H1 (cell line): Measurements from ENCODE around the gene PLXNA3. TPM values are rescaled to one million over a fixed set of nuclear protein-coding genes. Genes with fewer than 3 reads are reported as not detected.

Experiments used
- CTCF ChIA-PET: fragments of 300-600 bp; sonication (Branson Sonifier 250); formaldehyde crosslinking; loops from one replicate; lab custom pipeline; 2021; ENCODE audit not compliant: partially characterized antibody; lab: Charles Lee
- POLR2A ChIA-PET: fragments of 300-600 bp; sonication (Branson Sonifier 250); formaldehyde crosslinking; loops from one replicate; lab custom pipeline; 2021; ENCODE audit warnings: inconsistent platforms; ENCODE audit not compliant: partially characterized antibody; lab: Charles Lee
- DNase-seq, 2 experiments: peaks; one replicate each; pipeline versions ENCODE4 v3.0.0 to v3.0.0-alpha.2; 2010 to 2022; ENCODE audit warnings: low spot score in 2 of 2, low read depth in 1 of 2, mixed read lengths in 1 of 2
- FAIRE-seq: peaks from 2 replicates; lab custom pipeline; 2011; peaks lifted over from hg19 to GRCh38; lab: Jason Lieb, UNC
- H2AFZ ChIP-seq: 2 replicates; pipeline ENCODE4 v1.8.1; 2012; ENCODE audit warnings: low read length, inconsistent platforms
- H2AK5ac ChIP-seq: 2 replicates; pipeline ENCODE4 v1.6.1; 2013; ENCODE audit warnings: low read depth, low read length
- H2BK120ac ChIP-seq: replicated peaks from 2 replicates; pipeline ENCODE3; 2013; ENCODE audit warnings: low read depth, low read length, inconsistent platforms
- H2BK12ac ChIP-seq: 2 replicates; pipeline ENCODE4 v1.6.1; 2013; ENCODE audit warnings: low read depth, low read length
- H2BK15ac ChIP-seq: 2 replicates; pipeline ENCODE4 v1.6.1; 2013; ENCODE audit warnings: low read length
- H2BK20ac ChIP-seq: 2 replicates; pipeline ENCODE4 v1.6.1; 2013; ENCODE audit warnings: low read length
- H2BK5ac ChIP-seq: 2 replicates; pipeline ENCODE4 v1.6.1; 2013; ENCODE audit warnings: low read depth, low read length
- H3K14ac ChIP-seq: 2 replicates; pipeline ENCODE4 v1.6.1; 2013; ENCODE audit warnings: inconsistent platforms; ENCODE audit not compliant: insufficient read length
- H3K18ac ChIP-seq: 2 replicates; pipeline ENCODE4 v1.6.1; 2013; ENCODE audit warnings: low read length; ENCODE audit errors: extremely low read depth
- H3K23ac ChIP-seq: 2 replicates; pipeline ENCODE4 v1.6.1; 2013; ENCODE audit warnings: inconsistent platforms; ENCODE audit not compliant: insufficient read length
- H3K23me2 ChIP-seq: 2 replicates; pipeline ENCODE4 v1.6.1; 2013; ENCODE audit warnings: low read depth, low read length
- H3K27ac ChIP-seq: 2 replicates; pipeline ENCODE4 v1.6.1; 2011; ENCODE audit warnings: low read depth, low read length, inconsistent platforms
- H3K27me3 ChIP-seq, 4 experiments: replicated peaks in 1 of 4; 1 replicate in 1 of 4; 2 replicates in 3 of 4; pipeline versions ENCODE4 v1.6.1 to v1.8.1; 2011 to 2013; ENCODE audit warnings: low read length in 3 of 4, mild to moderate bottlenecking in 3 of 4, inconsistent platforms in 2 of 4, mixed read lengths in 2 of 4, moderate library complexity in 1 of 4; ENCODE audit not compliant: control insufficient read depth in 3 of 4, insufficient read depth in 3 of 4; ENCODE audit errors: extremely low read depth in 1 of 4
- H3K36me3 ChIP-seq, 4 experiments: 2 replicates each; pipeline versions ENCODE4 v1.6.1 to v1.8.1; 2011 to 2013; ENCODE audit warnings: mild to moderate bottlenecking in 4 of 4, low read length in 3 of 4, moderate library complexity in 2 of 4, control low read depth in 1 of 4, inconsistent platforms in 1 of 4; ENCODE audit not compliant: insufficient read depth in 4 of 4, control insufficient read depth in 2 of 4
- H3K4ac ChIP-seq: replicated peaks from 2 replicates; pipeline ENCODE3; 2013; ENCODE audit warnings: low read length, low read depth, mixed read lengths, inconsistent platforms; ENCODE audit not compliant: insufficient read length
- H3K4me1 ChIP-seq, 4 experiments: replicated peaks in 1 of 4; 1 replicate in 1 of 4; 2 replicates in 3 of 4; pipeline versions ENCODE4 v1.6.1 to v1.8.1; 2011 to 2013; ENCODE audit warnings: low read length in 3 of 4, inconsistent platforms in 2 of 4, mixed read lengths in 1 of 4; ENCODE audit not compliant: insufficient read depth in 4 of 4, control insufficient read depth in 3 of 4
- H3K4me2 ChIP-seq, 2 experiments: 2 replicates each; pipeline versions ENCODE4 v1.6.1 to v1.8.1; 2011 to 2013; ENCODE audit warnings: low read depth in 2 of 2, low read length in 2 of 2, control low read depth in 1 of 2, inconsistent platforms in 1 of 2, mild to moderate bottlenecking in 1 of 2; ENCODE audit not compliant: insufficient read depth in 1 of 2
- H3K4me3 ChIP-seq, 4 experiments: fragments of 200-600, 300-600 bp in 1 of 4; sonication (generic), shearing (Covaris generic), sonication (Bioruptor Twin) in 1 of 4; 2 replicates each; pipeline versions ENCODE4 v1.5.1 to v1.8.1; 2011 to 2016; ENCODE audit warnings: low read length in 4 of 4, low read depth in 3 of 4, control low read depth in 2 of 4, inconsistent platforms in 2 of 4, mild to moderate bottlenecking in 2 of 4, mixed read lengths in 1 of 4, moderate library complexity in 1 of 4; ENCODE audit not compliant: insufficient read depth in 2 of 4; ENCODE audit errors: extremely low read depth in 1 of 4
- H3K56ac ChIP-seq: replicated peaks from 2 replicates; pipeline ENCODE3; 2013; ENCODE audit warnings: low read depth, mild to moderate bottlenecking, mixed read lengths, low read length, inconsistent platforms; ENCODE audit not compliant: insufficient read length
- H3K79me1 ChIP-seq: 2 replicates; pipeline ENCODE4 v1.6.1; 2013; ENCODE audit warnings: low read depth, low read length, control low read depth
- H3K79me2 ChIP-seq, 2 experiments: 2 replicates each; pipeline versions ENCODE4 v1.6.1 to v1.8.1; 2012 to 2013; ENCODE audit warnings: low read length in 2 of 2, mild to moderate bottlenecking in 2 of 2, inconsistent platforms in 1 of 2; ENCODE audit not compliant: insufficient read depth in 2 of 2, control insufficient read depth in 1 of 2
- H3K9ac ChIP-seq, 4 experiments: replicated peaks in 1 of 4; 1 replicate in 1 of 4; 2 replicates in 3 of 4; pipeline versions ENCODE4 v1.6.1 to v1.8.1; 2011 to 2013; ENCODE audit warnings: low read depth in 3 of 4, low read length in 3 of 4, control low read depth in 2 of 4, mild to moderate bottlenecking in 2 of 4, moderate library complexity in 2 of 4, inconsistent platforms in 1 of 4; ENCODE audit errors: extremely low read depth in 1 of 4
- H3K9me3 ChIP-seq, 2 experiments: 2 replicates each; pipeline versions ENCODE4 v1.6.1 to v1.8.1; 2012 to 2013; ENCODE audit warnings: mild to moderate bottlenecking in 2 of 2, moderate library complexity in 2 of 2, control low read depth in 1 of 2, inconsistent platforms in 1 of 2, low read depth in 1 of 2, low read length in 1 of 2, mixed read lengths in 1 of 2; ENCODE audit not compliant: insufficient read depth in 2 of 2
- H4K20me1 ChIP-seq, 2 experiments: replicated peaks in 1 of 2; 2 replicates each; pipeline versions ENCODE3 to v1.8.1; 2011 to 2013; ENCODE audit warnings: inconsistent platforms in 2 of 2, low read length in 2 of 2, mild to moderate bottlenecking in 1 of 2; ENCODE audit not compliant: insufficient read depth in 2 of 2, control insufficient read depth in 1 of 2
- H4K5ac ChIP-seq: 2 replicates; pipeline ENCODE4 v1.6.1; 2013; ENCODE audit warnings: low read length, low read depth, mixed read lengths, inconsistent platforms; ENCODE audit not compliant: insufficient read length
- H4K8ac ChIP-seq: 2 replicates; pipeline ENCODE4 v1.8.0; 2013; ENCODE audit warnings: mild to moderate bottlenecking, moderate library complexity, low read length, inconsistent platforms; ENCODE audit not compliant: insufficient read depth; ENCODE audit errors: extremely low read depth
- H4K91ac ChIP-seq: replicated peaks from 2 replicates; pipeline ENCODE3; 2013; ENCODE audit warnings: low read length, mixed read lengths, inconsistent platforms; ENCODE audit not compliant: insufficient read length
- BACH1 ChIP-seq: IDR thresholded peaks from 2 replicates; pipeline ENCODE4 v1.6.1; 2012; ENCODE audit warnings: low read length, improper control_type of control experiment
- CBX5 ChIP-seq: fragments of 300-800, 300-1000 bp; sonication (generic); IDR thresholded peaks from 2 replicates; pipeline ENCODE4 v1.7.1; 2016; ENCODE audit warnings: antibody characterized with exemption, low read length, low read depth
- CHD1 ChIP-seq: IDR thresholded peaks from 2 replicates; pipeline ENCODE4 v1.6.1; 2012; ENCODE audit warnings: low read depth, low read length, improper control_type of control experiment
- CTCF ChIP-seq, 3 experiments: IDR thresholded peaks; 1 replicate in 2 of 3; 2 replicates in 1 of 3; pipeline versions ENCODE4 v1.5.1 to v1.6.1; 2011; ENCODE audit warnings: low read length in 3 of 3, mild to moderate bottlenecking in 3 of 3, inconsistent platforms in 2 of 3, low read depth in 1 of 3, moderate library complexity in 1 of 3; ENCODE audit not compliant: insufficient read depth in 1 of 3; ENCODE audit errors: control extremely low read depth in 1 of 3
- GABPA ChIP-seq: IDR thresholded peaks from 2 replicates; pipeline ENCODE4 v1.6.1; 2011; ENCODE audit warnings: mild to moderate bottlenecking, low read length, moderate library complexity, borderline replicate concordance; ENCODE audit not compliant: insufficient read depth
- HDAC6 ChIP-seq: IDR thresholded peaks from one replicate; pipeline ENCODE4 v1.7.1; 2012; ENCODE audit warnings: low read depth, mild to moderate bottlenecking, inconsistent platforms, low read length, moderate library complexity
- POLR2A ChIP-seq, 2 experiments: IDR thresholded peaks; 1 replicate in 1 of 2; 2 replicates in 1 of 2; pipeline ENCODE4 v1.6.1; 2011; ENCODE audit warnings: low read depth in 2 of 2, low read length in 2 of 2, mild to moderate bottlenecking in 2 of 2; ENCODE audit errors: control extremely low read depth in 1 of 2
- POLR2AphosphoS5 ChIP-seq: IDR thresholded peaks from 2 replicates; pipeline ENCODE4 v1.6.1; 2011; ENCODE audit warnings: low read depth, low read length
- SP2 ChIP-seq: IDR thresholded peaks from 2 replicates; pipeline ENCODE4 v1.6.1; 2012; ENCODE audit warnings: mild to moderate bottlenecking, low read length, inconsistent platforms
- TAF1 ChIP-seq: IDR thresholded peaks from 2 replicates; pipeline ENCODE4 v1.6.1; 2011; ENCODE audit warnings: mild to moderate bottlenecking, low read depth, low read length
- WGBS, 2 experiments: shearing (Covaris generic) in 1 of 2; methylation state at CpG; one replicate each; pipeline versions ENCODE4 v1.1.6 to v1.1.7; 2013 to 2015; ENCODE audit warnings: low lambda C conversion rate in 2 of 2, mixed read lengths in 2 of 2, inconsistent platforms in 1 of 2, low coverage in 1 of 2, missing lambda C conversion rate in 1 of 2; ENCODE audit not compliant: insufficient replicate concordance in 2 of 2, insufficient coverage in 1 of 2, insufficient read length in 1 of 2; ENCODE audit errors: extremely low coverage in 1 of 2, missing lambda C conversion rate in 1 of 2; 5-methylcytosine and 5-hydroxymethylcytosine counted together
- polyA plus RNA-seq, 7 experiments: library from polyadenylated mRNA; depleted of rRNA in 3 of 7; stranded (reverse) in 5 of 7; unstranded in 2 of 7; fragments of >200 nt in 5 of 7; fragments of 200-250 nt in 2 of 7; gene quantifications; 1 replicate in 5 of 7; 2 replicates in 1 of 7; 4 replicates in 1 of 7; pipeline versions ENCODE4 v1.2.1 to v1.2.3, GENCODE V29; 2011 to 2013; ENCODE audit warnings: missing spikeins in 2 of 7, mixed read lengths in 2 of 7
- total RNA-seq: library from RNA; stranded (reverse); fragmentation: NEBNext Ultra II Directional; extraction: Animal tissue kit (Norgen Biotek cat#: 25700); gene quantifications from 2 replicates; pipeline ENCODE4 v1.2.1, GENCODE V29; 2021

Gene PLXNA3
- total and polyA plus RNA-seq, 2 of the 8 experiments (the other 6 are each of a cell fraction or from before 2014, with no cell fraction given) = 10.7 to 18.2 TPM

- H3K27ac ChIP-seq = peak within 1 kb of the TSS; percentile 42; the same call in 1 of the 2 replicates
- CTCF ChIA-PET = interaction anchor here (1.4 to 2.7 kb wide), 5 partner anchors 15 to 117 kb away, joined by 3 to 14 read pairs (median 4); no protein-coding TSS in a partner anchor
- TF ChIP-seq CHD1 = no peak
- no peak for TF ChIP-seq SP2
- peak; percentile 81 for TF ChIP-seq TAF1
- no peak for TF ChIP-seq CTCF (IDR thresholded peaks at IDR 0.05; ENCODE audit: control extremely low read depth in 1 of 3, insufficient read depth in 1 of 3, low read depth in 1 of 3, low read length in 3 of 3)
- peak; percentile 50 for TF ChIP-seq POLR2AphosphoS5
- no peak for TF ChIP-seq GABPA
- peak in 1 of 2 experiments; percentile 54; a peak in 2 of 3 replicates for TF ChIP-seq POLR2A (IDR thresholded peaks at IDR 0.05; ENCODE audit: control extremely low read depth in 1 of 2, low read depth in 2 of 2, low read length in 2 of 2)
- TF ChIP-seq CBX5 = no peak
- TF ChIP-seq HDAC6 = no peak
- TF ChIP-seq BACH1 = no peak
These were observed 32.5 kb downstream of the PLXNA3 start, which contains the start of gene SLC10A3 for GRCh38 chrX:154490414-154491083. TSS of gene SLC10A3 (minus strand) at chrX:154490629. CDS start at chrX:154488940, 1,689 bp downstream.

More at GRCh38 chrX:154490414-154491083, 32.5 kb downstream of the PLXNA3 start, which contains the start of gene SLC10A3:
- Histone ChIP-seq H2BK120ac (no peak within 1 kb of the TSS), H3K4ac (no peak within 1 kb of the TSS), H3K9ac (peak within 1 kb of the TSS in 3 of 4 experiments; percentile 35 to 50 (median 48); a peak in 5 of 7 replicates), H3K9me3 (no peaks in the 10 kb centered on the region), H3K36me3 (no peaks in the 10 kb centered on the region; a peak in 1 of 8 replicates), H3K18ac (no peak within 1 kb of the TSS), H4K20me1 (peaks cover 0 to 1% of the 10 kb centered on the region in 2 experiments), H3K4me3 (peak within 1 kb of the TSS; percentile 40 to 66 (median 49)), H3K27me3 (no peaks in the 10 kb centered on the region; a peak in 1 of 7 replicates), H3K23me2 (no peaks in the 10 kb centered on the region; the same call in 1 of the 2 replicates), H4K91ac (no peak within 1 kb of the TSS), H3K14ac (no peak within 1 kb of the TSS), H4K5ac (no peak within 1 kb of the TSS), H3K4me1 (peaks cover 0 to 9% (median 3%) of the 10 kb centered on the region in 4 experiments; a peak in 4 of 7 replicates), H3K4me2 (peak within 1 kb of the TSS; percentile 69 to 72), H2BK15ac (no peak within 1 kb of the TSS), H2BK5ac (no peak within 1 kb of the TSS; the same call in 1 of the 2 replicates), H2BK20ac (no peak within 1 kb of the TSS), H3K79me2 (no peaks in the 10 kb centered on the region), H3K56ac (peak within 1 kb of the TSS; percentile 30), H2BK12ac (no peak within 1 kb of the TSS), H2AFZ (0 out of 2 replicates have a peak within 1 kb of the TSS, but pooled peaks have one; percentile 70), H3K79me1 (no peaks in the 10 kb centered on the region), H3K23ac (no peak within 1 kb of the TSS), H4K8ac (no peak within 1 kb of the TSS; the same call in 1 of the 2 replicates), H2AK5ac (no peak within 1 kb of the TSS)
- WGBS, 2 experiments = 0% methylated on average over 9 of the region's 71 CpGs; no CpG with 5 or more reads in 1 of the 2 experiments
- POLR2A ChIA-PET = interaction anchor here (0.6 to 1.6 kb wide), 10 partner anchors 9 to 460 kb away, joined by 3 to 7 read pairs (median 4); partner anchors contain the start of genes DNASE1L1 and IKBKG
- FAIRE-seq (peak; percentile 71), DNase-seq (peak; percentile 78 to 85)
